Middle frontal gyrus (tissue), 1 donor: ENCODE measurements around the gene COX4I2.

Source experiments
- DNase-seq: peaks from one replicate; pipeline ENCODE4 v3.0.0-alpha.2; 2015; ENCODE audit warnings: low spot score; ENCODE audit errors: extremely low spot score

COX4I2 gene

DNA sequence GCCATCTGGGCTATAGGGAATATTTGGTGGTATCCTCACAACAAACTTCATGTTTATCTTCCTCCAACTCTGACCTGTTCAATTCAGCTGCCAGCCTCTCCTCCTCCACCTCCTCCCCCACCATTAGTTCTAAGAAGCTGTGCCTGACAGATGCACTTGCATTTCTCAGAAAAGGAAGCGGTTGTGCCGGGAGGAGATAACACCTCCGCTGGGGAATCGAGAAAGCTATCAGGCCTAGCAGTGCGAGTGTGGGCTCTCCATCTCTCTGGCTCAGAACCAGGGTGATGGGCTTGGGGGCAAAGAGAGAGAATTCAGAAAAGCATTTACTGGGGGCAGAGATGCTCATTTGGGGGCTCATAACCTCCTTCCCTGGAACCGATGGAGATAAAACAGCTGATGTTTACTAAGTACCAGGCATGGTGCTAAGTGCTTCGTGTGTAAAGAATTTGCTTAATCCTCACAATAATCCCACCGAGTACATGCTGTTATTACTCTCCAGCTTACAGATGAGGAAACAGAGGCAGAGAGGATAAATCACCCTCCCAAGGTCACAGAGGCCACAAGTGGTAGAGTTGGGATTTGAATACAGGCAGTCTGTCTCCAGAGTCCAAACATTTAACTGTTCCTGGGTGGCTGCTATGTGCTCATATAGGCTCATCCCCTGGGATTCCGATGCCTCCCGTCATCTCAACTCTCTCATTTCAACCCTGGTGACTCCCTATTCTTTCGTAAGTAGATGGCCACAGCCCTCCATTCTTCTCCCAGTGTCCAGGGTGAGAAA lies 38.3 kb downstream of the COX4I2 start:
- DNase-seq: no peak

DNA sequence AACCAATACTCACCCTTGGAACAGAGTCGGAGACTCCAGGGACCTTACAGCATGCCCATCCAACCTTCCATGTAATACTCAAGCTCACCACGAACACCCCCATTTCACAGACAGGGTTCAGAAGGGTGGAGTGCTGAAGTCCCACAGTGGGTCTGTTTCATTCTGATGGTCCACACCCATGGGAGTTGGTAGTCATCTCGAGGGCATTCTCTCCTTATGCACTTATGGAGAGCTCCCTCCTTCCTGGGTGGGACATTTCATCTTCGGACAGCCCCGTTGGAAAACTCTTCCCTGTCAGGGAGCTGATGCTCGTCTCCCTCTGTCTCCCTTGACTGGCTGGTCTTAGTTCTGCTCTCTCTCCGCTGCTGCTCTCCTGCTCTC lies 38.9 kb downstream of the COX4I2 start:
- DNase-seq: no peak

DNA sequence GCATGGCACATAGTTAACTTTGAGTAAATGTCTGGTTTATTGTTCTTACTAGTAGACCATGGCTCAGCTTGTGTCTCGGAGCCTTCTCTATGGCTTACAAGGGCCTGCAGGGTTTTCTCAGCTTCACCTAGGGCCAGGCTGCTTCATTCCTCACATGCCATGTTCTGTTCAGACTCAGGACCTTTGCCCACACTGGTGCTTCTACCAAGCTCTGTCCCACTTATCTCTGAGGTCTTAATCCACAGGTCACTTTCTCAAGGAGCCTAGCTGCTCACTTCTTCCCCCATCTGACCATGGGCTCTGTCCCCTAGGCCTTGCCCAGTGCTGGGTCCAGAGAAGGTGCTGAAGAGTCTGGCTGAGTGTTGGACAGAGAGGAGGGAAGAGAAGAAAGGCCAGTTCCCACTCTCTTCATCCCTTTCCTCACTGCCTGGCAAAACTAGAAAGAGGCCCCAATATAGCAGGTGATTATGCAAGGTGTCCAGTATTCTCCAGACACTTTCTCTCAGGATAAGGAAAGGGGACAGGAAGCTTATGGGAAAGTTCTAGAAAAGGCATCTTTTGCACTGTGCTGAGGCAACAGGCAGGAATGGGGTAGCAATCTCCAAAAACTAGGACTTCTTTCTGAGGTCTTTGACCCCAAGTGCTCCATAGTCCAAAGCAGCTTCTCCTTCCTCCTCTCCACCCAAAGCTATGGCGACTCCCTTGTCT lies 40.0 kb downstream of the COX4I2 start:
- no peak for DNase-seq

DNA sequence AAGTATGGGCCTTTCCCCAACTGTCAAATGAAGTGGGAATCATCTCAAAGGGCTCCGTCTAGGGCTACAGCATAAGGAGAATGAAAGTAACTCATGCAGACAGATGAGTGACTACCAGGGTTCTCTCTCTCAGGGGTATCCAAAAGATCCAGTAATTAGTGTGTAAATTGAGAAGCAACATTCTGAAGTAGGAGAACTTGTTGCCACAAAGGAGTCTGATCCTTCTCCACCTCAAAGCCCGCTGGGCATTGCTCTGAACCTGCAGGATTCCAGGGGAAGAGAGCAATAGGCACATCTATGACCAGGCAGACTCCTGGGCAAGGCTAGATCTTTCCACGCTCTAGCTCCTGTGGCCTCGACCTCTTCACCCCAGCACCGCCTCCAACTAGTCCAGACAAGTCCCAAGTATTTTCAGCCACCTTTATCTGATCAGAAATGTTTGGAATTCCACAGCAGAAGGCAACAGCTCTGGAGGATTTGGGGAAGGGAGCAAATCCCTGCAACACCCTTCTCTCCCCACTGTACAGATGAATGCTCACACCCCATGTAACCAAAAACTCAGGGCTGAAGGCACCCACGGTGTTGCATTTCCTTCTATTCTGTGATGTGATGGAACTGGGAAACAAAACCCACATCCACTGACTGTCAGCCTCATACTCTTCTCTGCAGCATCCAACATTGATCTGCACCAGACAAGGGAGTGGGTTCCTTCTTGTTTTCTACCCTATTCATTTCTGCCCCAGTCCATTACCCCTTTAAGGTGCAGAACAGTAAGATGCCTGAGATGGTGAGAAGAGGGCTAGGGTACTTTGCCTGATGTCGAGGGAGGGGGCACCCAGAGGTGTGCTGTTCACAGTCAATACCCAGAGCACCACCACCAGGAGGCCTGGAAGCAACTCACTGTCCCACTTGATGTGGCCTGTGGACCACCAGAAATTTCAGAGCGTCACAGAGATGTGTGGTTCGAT lies 41.0 kb downstream of the COX4I2 start:
- no peak for DNase-seq

DNA sequence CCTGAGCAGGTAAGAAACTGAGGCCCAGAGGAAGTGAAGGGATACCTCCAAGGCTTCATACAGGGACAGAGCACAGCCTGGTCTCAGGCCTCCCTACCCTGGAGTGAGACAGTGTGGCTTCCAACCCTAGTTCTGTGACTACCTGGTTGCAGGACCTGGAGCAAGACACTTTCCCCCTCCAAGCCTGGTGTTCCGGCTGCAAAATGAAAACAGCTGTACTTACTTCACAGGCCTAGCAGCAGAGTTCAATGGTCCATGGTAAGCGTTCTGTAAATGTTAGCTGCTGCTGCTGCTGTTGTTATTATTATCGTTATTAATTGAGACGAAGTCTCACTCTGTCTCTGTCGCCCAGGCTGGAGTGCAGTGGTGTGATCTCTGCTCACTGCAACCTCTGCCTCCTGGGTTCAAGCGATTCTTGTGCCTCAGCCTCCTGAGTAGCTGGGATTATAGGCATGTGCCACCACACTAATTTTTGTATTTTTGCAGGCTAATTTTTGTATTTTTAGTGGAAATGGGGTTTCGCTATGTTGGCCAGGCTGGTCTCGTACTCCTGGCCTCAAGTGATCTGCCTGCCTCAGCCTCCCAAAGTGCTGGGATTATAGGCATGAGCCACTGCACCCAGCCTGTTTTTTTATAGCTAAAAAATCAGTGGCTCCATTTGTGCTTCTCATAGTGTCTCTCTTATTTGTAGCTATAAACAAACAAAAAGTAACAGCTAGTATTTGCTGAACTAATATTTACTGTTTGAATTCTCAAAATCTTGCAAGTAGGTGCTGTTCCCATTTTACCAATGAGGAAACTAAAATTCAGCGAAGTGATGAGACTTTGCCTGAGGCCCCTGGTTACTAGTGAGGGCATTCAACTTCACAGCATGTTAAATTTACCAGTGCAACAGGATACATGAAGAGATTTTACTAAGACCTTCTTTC lies 41.9 kb downstream of the COX4I2 start:
- no peak for DNase-seq

DNA sequence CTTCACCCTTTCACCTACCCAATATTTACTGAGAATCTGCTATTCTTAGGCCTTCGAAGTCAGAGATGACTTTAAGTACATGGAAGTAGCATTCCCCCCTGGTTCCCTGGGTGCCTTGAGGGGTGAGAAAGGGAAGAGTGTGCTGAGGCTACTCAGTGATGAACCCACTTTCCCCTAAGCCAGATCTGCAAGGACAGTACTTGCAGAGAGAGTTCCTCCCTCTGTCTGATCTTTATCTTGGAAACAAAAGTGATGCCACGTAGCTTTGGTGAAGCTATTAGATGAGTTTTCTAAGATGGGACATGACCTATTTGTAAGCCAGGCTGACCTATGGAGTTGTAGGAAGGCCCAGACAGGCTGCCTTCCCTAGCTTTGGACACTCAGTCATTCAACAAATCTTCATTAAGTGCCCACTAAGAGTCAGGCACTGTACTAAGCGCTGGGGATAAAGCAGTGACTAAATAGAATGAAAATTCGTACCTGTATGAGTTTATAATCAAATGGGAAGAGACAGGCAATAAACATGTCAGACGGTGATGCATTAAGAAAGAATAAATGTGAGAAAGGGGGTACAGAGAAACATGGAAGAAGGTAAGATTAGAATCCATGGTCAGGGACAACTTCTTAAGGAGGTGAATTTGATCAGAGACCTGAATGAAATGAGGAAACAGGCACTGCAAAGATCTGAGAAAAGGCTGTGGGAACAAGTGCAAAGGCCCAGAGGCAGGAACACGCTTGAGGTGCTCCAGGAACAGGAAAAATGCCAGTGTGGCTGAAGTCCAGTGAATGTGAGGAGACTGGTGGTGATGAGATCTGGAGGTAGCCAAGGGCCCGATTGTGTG lies 42.8 kb downstream of the COX4I2 start:
- DNase-seq: no peak

GRCh38 chr20:31681128-31681727 lies 43.5 kb downstream of the COX4I2 start:
- DNase-seq: no peak

GRCh38 chr20:31681769-31682168 lies 44.1 kb downstream of the COX4I2 start:
- no peak for DNase-seq

DNA sequence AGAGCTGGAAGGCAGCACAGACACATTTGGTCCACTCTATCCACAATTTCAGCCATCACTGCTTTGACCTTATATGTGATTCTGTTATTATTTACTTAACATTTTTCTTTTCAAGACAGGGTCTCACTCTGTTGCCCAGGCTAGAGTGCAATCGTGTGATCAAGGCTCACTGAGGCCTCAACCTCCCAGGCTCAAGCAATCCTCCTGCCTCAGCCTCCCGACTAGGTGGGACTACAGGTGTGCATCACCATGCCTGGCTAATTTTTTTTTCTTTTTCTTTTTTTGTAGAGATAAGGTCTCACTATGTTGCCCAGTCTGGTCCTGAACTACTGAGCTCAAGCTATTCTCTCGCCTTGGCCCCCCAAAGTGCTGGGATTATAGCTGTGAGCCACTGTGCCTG lies 44.6 kb downstream of the COX4I2 start:
- no peak for DNase-seq

- no peak for DNase-seq
Observed at GRCh38 chr20:31682927-31683326, 45.2 kb downstream of the COX4I2 start.

DNA sequence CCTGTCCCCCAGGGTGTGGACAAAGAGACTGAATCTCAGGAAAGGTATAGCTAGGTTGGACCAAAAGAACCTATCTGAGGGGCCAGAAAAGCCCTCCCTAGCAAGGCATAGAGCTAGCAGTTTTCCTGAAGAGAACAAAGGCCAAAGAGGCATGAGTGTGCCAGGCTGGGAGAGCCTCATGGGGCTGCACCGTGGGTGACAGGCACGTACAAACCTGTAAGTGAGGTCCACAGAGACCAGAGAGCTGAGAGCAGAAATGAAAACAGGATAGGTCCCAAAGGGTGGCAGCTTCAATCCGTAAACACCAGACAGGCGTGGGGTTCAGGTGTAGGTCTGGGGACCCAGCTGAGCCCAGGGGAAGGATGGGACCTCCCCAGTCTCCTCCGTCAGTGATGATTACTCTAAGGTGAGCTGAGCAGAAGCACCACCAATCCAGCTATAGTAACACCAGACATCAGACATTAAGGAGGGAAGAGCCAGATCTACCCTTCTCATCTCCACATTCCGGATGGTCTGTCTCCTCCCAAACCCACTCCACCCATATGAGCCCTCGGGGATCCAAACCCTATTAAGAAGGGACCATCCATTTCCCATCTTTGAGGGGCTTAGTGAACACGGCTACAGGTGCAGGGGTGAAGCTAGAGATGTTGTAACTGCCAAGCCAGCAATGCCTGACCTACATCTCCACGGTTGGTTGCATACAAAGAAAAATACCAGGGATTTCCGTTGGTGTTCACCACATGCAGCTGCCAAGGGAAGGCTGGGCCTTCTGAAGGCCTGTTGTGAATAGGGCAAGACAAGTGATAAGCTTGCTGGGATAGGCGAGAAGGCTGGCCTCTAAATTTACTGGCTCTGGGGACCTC lies 46.7 kb downstream of the COX4I2 start:
- DNase-seq: no peak

DNA sequence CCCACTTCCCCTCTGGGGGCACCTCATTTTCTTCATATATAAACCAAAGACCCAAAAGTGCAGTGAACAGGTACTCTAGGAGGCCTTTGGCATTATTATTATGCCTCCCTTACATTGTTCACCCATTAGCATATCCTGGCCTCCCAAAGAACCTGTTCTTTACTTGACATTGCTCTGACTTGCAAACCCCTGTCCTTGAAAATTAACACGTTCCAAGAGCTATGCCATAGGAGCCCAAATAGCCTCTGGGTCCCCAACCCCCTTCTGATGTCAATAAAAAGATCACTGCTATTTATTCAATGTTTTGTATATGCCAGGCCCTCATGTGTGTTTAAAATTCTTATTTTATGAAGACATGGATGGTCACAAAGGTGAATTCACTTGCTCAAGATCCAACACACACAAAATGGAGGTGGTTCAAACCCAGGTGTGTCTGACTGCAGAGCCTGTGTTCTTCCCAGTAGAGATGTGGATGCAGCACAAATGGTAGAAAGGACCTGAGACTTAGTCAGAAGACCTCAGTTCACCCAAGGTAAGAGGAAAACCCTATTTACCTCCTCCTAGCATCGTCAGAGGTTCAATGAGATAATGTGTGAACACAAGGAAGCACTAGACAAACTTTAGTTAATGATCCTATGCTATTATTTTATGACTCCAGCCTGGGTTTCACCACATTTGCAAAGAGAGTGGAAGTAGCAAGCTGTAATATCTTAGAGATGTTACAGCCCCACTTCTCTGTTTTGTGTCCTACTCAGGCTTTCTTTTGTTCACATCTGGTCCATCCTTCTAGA lies 48.3 kb downstream of the COX4I2 start:
- DNase-seq: no peak

GRCh38 chr20:31687777-31688176 lies 50.1 kb downstream of the COX4I2 start:
- DNase-seq: no peak

DNA sequence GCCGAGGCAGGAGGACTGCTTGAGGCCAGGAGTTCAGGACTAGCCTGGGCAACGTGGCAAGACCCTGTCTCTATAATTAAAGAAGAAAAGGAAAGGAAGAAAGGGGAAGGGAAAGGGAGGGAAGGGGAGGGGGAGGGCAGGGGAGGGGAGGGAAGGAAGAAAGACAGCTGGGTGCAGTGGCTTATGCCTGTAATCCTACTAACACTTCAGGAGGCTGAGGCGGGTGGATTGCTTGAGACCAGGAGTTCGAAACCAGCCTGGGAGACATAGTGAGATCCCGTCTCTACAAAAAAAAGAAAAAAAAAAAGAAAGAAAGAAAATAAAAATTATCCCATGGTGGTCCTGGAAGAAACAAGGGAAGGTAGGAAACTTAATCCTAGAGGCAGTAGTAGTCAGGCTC lies 51.4 kb downstream of the COX4I2 start:
- no peak for DNase-seq

- no peak for DNase-seq
Observed at GRCh38 chr20:31690124-31690666, 52.5 kb downstream of the COX4I2 start.

GRCh38 chr20:31691646-31692275 lies 54.0 kb downstream of the COX4I2 start:
- no peak for DNase-seq

- no peak for DNase-seq
Observed at GRCh38 chr20:31693402-31693801, 55.7 kb downstream of the COX4I2 start.
